NCI-H2196 treated with DMSO at 0.1 percent for 48 hours (cell line): Measurements from ENCODE around the gene RAPGEF5.

ENCODE experiments used
- DNase-seq: peaks from one replicate; lab custom pipeline; 2025; ENCODE audit not compliant: unreplicated experiment; lab: John Stamatoyannopoulos, UW

The RAPGEF5 gene

DNA sequence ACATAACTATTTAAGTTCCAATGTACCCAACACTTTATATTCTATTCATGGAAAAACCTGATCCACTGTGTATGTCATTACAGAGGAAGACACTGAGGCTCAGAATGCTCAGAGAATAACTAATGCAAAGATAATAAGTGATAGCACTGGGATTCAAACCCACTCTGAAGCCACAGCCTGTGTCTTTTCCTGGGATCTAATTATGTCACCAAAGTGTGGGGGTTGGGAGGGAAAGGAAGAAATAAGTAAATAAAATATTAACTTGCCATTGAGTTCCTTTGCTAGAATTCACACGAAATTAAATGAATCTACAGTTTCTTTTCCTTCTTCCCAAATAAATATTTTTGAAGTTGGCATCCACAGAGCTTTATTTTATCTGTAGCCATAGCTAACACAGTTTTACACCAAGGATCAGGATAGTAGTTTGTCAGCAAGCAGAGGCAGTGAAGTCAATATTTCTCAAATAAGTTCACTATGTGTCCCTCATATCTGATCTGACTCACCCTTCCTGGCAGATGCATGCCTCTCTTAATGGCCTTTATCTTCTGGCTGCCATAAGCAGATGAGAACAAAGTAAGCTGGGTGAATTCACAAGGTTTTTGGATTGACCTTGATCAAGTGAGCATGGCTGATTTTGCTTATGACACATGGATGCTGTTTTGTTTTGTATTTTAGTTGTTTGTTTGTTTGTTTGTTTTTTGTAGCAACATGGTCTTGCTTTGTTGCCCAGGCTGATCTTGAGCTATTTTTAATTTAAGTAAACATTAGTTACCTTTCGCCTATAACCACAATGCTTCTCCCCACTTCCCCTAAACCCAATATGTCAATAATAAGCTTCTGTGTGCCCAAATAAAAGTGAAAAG is 6.3 kb downstream of the RAPGEF5 start:
- DNase-seq: no peak

DNA sequence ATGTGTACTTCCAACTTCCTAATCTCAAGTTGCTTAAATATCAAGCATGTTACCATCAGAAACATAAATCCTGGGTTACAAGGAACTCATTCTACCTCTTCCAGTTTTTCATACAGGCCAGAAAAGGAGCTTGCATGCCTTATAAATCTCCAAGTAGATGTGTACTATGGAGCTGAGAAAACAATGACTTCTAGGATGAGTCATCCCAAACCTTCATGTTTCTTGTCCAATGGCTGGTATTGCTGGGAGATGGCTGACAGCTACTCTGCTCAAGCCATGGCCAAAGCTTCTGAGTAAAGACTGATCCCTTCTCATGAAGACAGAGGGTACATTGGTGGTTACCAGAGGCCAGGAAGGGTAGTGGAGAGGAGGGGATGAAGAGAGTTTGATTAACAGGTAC is 8.6 kb downstream of the RAPGEF5 start:
- no peak for DNase-seq

DNA sequence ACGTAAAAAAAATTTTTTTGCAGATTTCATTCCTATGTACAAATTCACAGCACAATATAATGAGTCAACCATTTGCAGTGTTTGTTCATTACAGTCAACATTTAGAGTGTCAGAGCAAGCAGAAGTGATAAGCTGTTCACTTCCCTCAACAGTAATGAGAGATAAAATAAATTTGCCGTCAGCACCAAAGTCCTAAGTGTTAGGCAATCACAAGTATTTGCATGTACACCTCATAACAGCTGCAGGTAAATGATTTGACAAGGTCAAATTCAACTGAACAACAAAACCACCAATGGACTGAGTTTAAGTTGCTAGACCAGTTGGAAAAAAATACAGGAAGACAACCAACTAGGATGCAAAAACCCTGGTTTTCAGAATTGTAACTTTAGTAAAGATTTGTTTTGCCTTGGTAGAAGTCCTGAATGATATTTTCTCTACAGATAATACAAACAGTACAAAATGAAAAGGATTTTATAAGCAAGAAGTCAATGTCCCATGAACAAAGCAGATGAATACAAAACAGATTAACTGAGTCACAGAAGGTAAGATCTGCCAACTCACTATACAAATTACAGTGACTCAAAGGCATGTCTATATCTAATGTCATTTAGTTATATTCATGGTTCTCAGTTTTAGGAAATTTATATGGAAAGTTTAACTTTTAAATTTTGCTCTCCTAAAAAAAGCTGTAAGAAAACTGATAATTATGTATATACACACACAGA is 10.4 kb downstream of the RAPGEF5 start:
- peak; percentile 59 for DNase-seq

DNA sequence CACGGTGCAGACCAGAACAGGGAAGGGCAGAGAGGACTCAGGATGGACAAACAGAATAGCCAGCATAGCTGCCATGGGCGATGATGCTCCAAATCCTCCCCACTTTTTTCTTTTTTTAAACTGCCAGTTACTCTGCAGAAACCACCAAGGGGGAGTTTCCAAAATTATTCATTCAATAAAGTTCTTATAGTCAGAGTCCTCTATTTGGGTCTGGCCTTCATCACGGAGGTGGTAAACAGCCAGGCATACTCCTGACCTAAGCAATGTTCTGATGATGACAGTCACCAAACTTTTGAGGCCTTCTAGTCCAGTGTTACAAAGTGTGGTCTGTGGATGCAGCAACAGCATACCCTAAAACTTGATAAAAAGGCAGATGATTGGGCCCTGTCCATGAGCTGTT is 12.3 kb downstream of the RAPGEF5 start:
- no peak for DNase-seq

DNA sequence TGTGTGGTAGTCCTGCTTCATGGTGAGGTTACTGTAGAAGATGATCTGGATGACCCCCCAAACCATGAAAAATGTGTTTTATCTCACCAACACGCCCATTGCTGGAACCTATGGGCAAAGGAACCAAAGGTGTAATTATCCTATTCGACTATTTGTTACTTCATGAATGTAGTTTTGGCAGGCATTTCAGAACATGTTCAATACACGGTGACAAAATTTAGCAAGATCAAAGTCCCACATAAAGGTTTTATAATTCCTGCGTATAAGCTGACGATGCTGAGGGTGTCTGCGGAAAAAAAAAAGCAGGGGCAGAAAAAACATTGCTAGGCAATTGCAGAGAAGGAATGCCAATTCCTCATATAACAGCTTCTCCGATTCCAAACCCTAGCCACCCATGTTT is 13.3 kb downstream of the RAPGEF5 start:
- no peak for DNase-seq

DNA sequence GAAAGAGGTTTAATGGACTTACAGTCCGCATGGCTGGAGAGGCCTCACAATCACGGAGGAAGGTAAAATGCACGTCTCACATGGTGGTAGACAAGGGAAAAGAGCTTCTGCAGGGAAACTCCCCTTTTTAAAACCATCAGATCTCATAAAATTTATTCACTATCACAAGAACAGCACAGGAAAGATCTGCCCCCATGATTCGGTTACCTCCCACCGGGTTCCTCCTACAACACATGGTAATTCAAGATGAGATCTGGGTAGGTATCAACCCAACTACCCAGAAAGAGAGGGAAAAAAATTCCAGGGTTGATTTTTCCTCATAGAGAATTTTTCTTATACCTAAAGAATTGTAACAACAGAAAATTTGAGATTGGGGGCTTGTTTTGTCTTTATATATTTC is 13.9 kb downstream of the RAPGEF5 start:
- DNase-seq: no peak

DNA sequence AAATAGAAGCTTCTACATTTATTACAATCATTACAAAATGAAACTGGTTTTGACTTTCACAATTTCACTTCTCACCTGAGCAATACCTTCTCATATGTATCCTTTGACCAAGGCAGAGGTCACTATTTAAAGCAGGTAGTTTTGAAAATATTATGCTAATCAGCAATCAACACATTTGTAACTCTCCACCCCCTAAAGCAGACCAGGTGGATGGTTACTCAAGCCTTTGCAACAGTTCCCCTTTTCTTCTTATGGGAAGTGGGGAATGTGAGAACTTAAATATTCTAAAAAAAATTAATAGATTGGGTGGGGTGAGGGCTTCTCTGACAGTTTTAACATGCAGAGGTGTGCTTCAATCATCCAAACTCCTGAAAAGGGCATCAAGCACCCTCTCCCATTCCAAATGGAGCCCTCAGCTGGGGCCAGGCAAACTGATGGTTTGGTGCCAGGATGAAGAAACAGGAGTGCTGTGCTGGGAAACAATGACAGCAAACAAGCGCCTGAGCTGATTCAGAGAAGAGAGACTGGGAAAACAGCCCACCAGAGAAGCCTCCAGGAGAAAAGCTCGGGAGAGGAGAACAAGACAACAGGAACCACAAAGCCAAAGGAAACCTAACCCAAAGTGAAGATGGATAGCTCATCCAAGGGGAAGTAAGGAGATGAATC is 17.1 kb downstream of the RAPGEF5 start:
- no peak for DNase-seq

DNA sequence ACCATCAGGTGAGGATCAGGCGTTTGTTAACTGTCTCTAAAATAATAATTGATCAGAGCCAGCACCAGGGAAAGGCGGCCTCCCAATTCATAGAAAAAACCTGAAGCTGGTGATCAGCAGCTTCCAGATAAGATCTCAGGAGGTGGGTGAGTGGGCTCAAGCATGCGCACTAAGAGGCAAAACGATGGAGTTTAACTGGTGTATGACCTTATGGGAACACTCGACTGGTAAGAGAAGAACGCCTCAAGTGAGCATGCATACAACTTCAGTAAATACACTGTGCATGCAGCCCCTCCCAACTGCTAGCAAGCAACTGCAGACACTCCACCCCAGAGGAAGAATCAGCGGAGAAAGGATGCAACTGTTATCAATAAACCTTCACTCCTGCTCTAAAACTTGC is 18.1 kb downstream of the RAPGEF5 start:
- no peak for DNase-seq

DNA sequence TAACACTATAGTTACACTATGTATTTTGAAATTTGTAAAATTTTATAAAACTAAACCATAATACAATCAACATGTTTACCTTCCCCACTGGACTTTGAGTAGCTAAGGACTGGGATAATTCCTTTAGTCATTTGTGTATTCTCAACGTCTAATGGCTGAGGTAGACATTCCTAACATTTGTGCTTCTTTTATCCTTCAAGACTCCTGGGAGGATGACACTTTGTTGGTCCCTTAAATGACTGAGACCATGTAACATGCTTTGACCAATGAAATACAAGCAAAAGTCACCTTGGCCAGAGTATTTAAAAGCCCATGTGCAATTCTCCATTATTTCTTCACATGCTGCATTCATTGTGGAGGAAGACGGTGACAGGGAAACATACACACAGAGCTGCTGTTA is 18.5 kb downstream of the RAPGEF5 start:
- no peak for DNase-seq

DNA sequence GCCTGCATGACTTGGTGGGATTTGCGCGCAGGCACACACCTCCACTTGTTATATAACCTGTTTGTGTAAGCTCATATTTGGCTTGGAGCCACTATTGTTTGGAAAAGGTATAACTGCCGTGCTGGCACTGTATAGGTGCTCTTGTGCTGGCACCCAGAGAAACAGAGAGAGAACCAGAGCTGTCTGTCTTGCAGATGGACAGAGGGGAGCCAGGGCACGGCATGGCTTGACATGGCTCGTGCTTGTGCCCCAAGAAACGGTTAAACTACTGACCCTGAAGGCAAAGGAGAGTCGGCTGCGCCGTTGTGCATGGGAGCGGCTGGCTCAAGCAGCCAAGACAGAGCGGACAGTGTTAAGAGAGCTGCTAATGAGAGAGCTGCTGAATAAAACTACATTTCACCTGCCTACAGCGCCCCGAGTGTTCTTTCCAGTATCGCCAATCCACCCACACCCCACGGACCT is 23.2 kb downstream of the RAPGEF5 start:
- DNase-seq: no peak

DNA sequence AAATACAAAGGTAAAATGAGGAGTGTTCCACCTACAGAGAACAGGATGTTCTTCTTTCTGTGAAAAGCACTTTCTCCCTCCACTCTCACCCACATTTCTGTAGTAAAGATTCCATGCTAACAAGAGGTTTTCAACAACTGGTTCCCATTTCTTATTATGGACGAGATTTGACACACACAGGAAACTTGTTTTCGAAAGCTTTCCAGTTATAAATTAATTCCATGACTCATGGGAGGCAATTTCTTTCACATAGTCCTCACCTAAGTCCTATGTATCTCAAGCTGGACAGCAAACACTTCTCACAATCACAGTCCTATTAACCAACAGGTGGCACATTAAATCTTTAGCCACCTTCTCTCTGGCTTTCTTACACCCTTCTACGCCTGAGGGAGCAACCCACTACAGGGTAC is 24.5 kb downstream of the RAPGEF5 start:
- no peak for DNase-seq

DNA sequence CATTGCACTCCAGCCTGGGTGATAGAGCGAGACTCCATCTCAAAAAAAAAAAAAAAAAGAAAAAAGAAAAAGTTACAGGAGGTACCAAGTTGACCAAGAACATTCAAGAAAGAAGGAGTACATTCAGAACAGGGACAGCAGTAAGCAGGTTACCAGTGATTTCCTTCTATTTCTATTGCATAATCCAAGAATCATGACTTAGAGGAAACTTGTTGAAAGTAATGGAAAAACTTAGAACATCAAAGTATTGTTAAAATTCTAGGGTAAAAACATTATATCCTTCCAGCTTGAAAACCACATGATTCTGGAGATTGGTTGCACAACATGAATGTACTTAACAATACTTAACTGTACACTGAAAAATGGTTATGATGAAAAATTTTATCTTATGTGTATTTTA is 25.2 kb downstream of the RAPGEF5 start:
- DNase-seq: no peak

DNA sequence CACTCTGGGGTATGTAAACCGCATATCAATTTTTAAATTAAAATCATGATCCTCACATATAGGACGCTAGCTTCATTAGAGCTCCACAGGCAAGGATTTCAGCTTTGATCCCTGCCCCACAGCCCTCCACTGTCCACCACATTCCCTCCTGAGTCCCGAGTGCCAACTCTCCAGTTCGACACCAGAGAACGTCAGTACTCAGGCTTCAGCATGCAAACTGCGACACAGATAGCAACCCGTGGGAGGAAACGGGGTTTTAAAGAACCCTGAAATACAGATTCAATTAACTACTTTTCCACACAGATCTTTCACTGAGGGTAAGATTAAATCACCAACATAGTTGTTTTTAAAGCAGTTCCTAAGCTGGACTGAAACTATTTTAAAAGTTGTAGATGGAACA is 26.1 kb downstream of the RAPGEF5 start:
- no peak for DNase-seq

DNA sequence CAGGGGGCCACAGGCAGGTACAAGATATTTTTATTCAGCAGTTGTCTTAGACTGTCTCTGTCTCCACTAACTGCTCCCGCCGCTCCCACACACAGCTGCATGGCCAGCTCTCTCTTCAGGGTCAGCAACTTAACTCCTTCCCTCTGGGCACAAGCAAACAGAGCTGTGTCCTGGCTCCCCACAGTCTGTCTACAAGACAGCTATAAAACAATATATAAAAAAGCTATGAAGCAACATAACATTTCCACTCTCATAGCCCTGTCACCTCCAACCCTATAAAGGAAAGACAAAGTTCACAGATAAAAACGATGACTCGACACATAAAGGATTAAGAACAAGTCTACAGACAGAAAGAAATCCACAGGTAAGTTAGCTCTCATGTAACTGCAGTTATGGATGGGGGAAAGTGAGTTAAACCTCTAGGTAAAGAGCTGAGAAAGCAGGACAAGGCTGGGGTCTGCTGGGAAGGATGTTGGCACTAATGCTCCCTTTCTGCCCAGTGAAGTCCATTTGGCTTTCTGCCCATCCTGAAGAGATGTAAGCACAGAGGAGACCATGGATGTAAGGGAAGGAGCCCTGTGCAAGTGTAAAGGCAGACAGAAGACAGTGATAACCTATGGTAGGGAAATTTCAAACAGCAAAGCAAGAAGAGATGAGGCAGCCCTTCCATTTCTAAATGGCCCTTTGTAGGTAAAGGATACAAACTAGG is 27.0 kb downstream of the RAPGEF5 start:
- DNase-seq: no peak

DNA sequence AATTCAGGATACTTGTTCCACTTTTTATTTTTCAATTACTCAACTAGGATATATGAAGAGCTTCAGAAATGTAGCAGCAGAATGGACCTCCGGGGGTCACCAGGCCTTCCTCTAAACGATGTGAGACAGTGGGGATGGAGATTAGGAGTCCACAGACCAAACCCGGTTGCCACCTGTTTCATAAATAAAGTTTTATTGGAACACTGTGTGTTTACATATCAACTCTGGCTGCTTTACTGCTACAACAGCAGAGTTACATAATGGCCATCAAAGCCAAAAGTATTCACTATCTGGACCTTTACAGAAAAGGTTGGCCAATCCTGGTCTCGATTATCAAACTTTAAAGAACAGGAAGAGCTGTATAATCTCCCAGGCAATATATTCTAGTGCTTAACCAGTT is 30.8 kb downstream of the RAPGEF5 start:
- no peak for DNase-seq

DNA sequence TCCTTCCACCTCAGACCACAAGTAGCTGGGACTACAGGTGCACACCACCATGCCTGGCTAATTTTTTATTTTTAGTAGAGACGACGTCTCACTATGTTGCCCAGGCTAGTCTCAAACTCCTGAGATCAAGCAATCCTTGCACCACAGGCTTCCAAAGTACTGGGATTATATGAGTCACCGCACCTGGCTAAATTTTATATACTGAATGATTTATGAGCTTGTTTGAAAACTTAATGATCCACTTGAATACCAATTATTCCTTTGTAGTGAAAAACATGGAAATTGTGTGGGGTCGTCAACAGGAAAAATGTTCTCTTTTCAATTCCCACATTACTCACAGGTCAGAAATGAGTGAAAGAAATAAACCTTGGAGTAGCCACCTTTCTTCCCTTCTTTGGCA is 31.3 kb downstream of the RAPGEF5 start:
- DNase-seq: no peak

DNA sequence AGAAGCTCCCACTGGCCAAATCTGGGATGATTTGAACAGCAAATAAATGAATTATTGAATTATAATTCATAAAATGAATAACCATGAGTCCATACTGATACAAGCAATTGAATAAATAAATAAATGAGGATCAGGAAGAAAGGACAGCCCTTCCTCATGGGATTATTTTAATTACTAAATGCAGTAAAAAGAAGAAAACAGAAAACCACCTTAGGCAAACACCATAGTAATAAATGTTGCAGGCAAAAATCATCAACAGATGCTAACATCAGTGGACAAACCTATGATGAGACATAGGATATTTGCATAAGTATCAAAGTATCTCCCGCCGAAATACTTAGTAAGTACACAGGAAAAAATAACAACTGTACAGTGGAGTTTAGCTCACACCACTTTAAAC is 33.2 kb downstream of the RAPGEF5 start:
- DNase-seq: no peak

DNA sequence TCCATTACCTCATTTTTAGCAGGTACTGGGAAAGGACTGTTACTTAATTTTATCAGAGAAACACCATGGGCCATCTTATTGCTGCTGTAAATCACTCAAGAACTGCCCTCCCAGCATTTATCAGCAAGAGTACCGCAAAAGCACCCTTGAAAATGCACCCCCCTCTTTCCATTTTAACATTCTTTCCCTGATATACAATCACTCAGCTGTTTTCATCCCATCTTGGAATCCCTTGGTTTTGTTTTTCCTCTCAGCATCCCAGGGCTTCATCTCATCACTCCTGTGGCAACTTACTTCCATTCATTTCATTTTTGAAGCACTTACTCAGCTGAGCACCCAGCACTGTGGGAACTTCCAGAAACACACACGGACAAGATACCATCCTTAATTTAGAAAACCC is 36.5 kb downstream of the RAPGEF5 start:
- no peak for DNase-seq

DNA sequence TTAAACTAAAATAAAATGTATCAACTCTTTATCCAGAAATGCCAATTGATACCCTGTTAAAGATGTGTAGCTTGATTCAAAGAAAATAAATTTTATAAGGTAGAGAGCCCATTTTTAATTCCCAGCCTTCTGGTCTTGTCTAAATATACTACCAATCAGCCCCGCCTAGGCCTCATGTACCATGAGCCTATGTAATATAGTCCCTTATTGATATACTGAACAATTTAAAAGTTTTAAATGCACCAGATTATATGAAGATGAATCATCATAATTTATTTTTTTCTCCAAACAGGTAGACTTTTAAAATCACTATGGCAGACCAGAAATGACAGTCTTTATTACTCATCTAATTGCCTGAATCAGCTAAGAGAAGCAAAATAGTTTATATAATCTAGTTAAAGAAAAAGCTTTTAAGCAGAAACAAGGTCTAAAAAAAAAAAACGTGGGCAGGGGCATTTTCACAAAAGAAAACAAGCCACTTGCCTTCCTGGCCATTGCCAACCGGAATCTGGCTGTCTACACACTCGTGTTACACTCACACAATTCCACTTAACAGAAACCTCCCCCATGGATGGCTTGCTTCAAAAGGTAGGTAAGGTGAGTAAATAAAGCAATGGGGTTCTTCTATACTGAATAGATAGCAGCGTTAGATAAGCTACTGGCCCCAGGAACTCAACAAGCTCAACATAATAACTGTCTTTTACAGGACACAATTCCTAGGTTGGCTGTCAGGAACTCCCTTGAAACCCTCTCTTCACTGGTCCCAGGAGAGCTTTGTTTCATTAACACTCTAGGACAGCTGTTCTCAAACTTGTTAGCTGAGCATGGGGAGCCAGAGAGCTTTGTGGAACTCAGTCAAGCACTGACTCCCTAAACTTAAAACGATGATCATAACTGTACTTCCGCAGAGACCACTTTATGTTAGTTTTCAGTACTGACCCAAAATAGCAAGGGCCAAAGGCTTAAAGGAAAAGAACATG is 37.2 kb downstream of the RAPGEF5 start:
- DNase-seq: peak; percentile 44

DNA sequence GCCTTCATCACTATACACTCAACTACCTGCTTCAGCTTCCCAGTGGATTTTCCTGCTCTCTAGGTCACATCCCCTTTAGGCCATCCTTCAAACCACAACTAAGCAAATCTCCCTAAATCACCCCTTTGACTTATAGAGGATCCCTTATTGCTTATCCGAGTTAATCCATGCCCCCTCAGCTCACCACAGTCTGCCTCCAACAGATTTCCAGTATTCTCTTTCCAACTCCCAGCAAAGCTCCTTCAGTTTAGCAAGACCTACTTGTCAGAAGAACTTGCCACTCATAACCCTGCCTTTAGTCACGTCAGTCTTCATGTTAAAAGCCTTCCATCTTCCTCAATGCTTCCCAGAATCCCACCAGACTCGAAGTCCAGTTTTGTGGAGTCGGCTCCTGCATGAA is 38.6 kb downstream of the RAPGEF5 start:
- DNase-seq: no peak
